HL-60/S4 treated with phorbol 12-myristate 13-acetate at 8.2 ng/mL for 4 days and 3 days (cell line): ENCODE data around the gene MIGA2.

Experiments
- in situ Hi-C: fragments of 300-500 bp; cut with MboI; formaldehyde crosslinking; loops from 2 replicates; pipeline ENCODE4 v1.15.0; 2022; ENCODE audit warnings: low sequenced_read_pairs

The MIGA2 gene

DNA sequence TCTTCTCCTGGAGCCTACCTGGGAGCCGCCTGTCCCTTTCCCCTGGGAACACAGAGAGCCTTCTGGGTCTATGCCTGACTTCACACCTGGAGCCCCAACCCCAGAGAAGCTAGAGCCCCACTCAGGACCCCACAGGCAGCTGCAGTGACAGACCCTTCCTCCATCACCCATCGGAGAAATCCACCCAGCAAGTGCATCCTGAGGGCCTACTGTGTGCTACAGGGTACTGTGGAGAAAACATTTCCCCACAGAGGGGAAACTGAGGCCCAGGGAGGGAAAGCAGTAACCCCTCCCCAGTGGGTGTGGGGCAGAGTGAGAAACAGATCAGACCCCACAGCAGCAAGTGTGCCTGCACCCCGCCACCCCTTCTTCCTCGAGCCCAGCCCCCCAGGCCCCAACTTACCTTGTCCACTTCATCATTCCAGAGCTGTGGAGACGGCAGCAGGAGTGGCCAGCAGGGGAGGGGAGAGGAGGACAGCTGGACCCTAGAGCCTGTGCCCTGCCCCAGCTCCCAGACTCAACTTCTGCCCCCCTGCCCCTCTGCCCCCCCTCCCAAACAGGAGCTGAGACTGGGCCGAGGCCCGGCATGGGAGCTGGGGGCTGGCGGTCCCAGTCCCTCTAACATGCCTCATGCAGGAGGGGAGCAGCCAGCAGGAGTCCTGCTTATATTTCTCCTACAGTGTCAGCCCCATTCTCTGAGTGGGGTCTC is 26.0 kb upstream of the MIGA2 start:
- in situ Hi-C loops: no loop called here

DNA sequence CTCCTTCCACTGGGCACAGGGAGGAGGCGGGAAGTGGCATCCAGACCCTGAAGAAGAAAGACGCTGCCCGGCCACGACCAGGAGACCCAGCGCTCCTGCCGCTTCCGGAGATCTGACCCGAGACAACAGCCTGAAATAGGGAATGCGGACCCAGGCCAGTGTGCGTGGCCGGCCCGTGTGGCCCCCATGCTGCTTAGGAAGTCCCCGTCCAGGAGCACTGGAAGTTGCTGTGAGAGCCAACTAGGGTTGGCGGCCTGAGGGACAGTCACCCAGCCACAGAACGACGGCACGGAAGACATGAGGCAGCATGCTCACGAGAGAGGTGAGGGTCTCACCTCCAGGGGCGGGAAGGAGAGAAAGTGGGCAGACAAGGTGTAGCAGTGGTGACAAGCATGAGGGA is 25.3 kb upstream of the MIGA2 start:
- in situ Hi-C loops: no loop called here

DNA sequence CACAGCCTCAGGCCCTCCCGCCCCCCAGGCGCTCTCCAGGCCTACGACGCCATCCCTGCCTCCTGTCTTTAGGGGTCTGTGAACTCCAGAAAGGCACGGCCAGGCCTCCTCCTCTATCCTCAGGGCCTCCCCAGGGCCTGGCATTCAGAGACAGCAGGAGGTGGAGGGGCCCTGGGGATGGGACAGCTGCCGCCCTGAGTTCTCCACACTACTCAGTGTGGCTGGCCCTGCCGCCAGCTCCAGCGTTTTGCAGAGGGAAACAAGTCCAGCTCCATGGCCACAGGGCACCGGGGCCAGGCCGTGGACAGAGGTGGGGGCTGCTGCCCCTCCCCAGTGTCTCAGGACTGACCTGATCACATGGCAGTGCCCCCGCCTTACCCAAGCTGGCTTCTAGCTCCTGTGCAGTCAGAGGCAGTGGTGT is 24.7 kb upstream of the MIGA2 start:
- in situ Hi-C loops: no loop called here

DNA sequence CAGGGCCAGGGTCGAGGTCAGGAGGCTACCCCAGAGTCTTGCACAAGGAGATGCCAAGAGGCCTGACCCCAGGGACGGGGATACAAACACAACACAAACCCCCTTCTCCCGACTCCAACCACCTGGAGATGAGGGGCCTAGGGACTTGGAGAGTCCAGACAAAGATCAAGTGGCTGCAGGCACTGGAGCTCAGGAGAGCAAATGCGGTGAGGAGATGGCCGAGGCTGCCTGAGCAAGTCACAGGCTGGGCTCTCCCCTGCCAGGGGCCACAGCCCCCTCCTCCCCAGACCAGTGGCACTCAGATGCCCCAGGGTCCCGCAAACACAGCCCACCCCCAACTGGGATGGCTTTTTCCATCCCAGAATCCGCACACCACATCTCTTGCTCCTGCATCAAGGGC is 24.1 kb upstream of the MIGA2 start:
- in situ Hi-C loops: no loop called here

DNA sequence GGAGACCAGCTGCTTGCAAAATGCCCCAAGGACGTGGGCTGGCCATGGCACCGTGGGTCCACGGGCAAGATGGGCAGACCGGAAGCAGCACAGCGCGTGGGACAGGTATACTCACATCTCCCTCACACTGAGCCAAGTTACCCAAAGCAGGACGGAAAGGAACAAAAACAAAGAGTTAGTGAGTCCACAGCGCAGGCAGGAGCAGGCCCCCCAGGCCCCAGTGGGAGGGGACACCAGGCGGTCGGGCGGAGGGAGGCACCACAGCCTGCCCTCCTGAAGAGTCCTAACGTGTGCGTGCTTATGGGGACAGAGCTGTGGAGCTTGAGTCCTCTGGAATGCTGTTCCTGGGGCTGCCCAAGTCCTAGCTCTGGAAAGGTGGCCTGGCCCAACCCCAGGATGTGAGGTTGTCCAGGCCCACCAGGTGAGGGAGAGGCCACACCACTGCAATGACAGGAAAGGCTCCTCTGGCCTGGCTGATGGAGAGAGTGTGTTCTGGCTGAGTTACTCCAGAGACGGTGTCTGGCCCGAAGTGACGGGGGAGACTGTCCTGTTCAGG is 23.5 kb upstream of the MIGA2 start:
- in situ Hi-C loops: no loop called here

DNA sequence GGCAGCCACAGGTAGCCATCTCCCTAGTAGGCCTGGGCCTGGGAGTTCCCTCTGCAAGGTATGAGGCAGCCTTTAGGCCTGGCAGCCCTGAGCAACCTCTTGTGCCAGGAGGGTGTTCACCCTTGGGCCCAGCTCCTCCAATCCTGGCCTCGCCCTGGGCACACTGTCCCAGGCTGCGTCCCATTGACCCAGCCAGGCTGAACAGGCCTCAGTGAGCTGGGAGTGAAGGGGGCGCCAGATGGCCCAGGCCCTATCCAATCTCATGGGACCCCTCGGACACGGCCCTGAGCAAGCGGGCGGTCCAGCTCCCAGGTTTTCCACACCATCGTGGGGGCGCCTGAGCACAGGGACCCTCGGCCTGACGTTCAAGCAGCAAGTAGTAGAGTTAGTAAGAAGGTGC is 22.8 kb upstream of the MIGA2 start:
- in situ Hi-C loops: no loop called here

DNA sequence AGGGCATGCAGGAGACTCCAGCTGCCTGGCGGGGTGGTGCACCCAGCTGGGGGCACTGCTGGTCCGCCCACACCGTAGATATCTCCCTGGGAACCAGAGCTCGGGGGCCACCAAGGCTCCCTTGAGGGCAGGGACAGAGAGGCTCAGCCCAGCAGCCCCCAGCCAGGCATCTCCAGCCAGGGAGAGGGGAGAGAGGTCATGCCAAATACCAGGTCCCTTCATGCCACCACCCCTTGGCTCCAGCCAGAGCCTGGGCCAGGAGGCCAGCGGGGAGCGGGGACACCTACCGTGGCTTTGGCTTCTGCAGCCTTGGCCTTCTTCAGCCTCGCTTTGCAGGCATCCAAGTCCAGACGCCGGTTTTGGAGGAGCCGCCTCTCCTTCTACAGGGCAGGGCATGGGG is 22.3 kb upstream of the MIGA2 start:
- in situ Hi-C loops: no loop called here

DNA sequence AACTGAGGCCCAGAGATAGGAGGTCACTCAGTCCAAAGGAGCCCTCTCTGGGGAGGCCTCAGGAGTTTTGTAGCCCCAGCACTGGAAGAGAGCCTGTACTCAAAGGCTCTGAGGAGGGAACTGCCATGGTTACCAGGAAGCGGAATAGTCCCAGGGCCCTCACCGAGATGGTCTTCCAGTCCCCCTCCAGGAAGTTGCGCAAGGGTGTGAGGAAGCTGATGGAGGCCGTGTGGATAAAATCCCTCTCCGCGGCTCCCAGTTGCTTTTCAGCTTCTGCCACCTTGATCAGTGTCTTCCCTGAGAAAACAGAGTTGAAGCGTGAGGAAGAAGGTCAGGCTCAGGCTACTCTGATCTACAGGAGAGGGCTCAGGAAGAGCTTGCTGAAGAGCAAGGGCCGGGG is 21.8 kb upstream of the MIGA2 start:
- in situ Hi-C loops: no loop called here

DNA sequence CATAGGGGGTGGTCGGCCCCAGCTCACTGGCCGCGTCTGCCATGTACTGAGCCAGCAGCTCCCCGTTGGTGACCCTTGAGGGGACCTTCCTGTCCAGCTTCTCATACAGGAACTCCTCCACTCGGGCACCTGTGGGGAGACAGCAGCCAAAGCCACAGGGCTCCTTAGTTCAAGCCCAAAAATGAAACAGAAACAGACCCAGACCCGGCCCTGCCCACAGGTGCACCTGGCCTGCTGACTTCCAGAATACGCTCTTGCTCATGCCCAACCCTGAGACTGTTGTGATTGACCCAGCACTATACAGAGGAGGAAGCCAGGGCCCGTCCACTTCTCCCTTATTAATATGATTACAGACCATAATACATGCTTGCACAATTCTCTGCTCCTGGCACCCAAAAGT is 15.3 kb upstream of the MIGA2 start:
- in situ Hi-C loops: no loop called here

DNA sequence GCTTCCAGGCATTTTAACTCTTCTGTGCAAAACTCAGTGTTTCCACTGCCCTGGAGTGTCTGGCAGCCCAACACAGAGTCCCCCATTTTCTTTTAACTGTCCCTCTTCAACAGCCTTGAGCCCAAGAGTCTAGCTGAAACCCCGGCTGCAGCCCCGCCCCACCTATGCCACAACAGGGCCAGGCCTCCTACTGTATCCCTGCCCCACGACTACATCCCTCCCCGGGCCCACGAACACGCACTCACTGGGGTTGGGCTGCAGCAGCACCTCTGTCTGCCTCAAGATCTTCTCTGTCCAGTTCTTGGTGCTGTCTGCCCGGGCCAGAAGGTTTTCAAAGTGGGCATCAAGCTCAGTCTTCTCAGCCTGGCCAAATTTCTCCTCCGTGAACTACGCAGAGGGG is 14.4 kb upstream of the MIGA2 start:
- in situ Hi-C loops: no loop called here

DNA sequence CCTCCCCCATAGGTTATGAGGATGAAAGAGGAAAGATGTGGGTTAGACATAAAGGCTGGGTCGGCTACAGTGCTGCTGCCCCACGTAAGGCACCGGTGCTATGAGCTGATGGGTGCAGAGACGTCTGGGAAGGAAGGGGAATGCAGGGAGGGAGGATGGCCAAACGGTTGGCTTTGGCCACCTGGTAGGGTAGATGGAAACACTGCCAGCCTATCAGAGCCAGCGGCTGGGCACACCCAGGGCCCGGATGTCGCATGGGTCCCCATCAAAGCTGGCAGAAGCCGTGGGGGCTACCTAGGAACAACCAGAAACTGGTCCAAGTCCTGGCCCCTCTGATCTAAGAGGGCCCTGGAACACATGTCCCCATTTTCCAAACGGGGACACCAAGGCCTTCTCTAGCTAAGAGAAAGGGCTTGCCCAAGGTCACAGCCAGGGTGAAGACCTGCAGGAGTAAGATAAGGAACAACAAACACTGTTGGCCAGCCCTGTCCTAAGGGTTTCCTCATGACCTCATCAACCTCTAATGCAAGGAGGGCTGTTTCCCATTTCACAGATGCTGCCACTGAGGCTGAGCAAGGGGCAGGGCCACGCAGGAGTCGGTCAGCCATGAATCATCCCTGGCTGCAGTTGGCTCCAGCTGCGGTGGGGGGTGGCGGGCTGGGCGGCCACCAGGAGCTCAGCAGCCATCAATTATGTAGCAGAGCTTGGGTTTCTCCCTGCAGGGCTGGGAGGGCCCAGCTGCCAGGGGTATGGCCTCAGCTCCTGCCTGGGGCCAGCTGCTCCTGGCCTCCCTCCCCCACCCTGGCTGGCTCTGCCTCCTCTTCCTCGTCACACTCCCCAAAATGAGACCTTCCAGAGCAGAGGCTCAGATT is 13.2 kb upstream of the MIGA2 start:
- in situ Hi-C loops: no loop called here

DNA sequence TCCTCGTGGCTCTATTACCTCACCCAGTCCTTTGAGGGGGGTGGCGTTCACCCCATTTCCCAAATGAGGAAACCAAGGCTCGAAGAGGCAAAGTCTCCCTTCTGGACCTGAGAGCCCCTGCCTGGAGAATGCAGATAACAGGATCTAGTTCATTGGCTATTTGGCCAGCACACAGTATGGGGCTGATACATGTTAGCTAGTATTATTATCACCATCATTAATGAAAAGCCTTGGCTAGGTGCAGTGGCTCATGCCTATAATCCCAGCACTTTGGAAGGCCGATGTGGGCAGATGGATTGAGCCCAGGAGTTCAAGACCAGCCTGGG is 12.6 kb upstream of the MIGA2 start:
- in situ Hi-C loops: no loop called here

DNA sequence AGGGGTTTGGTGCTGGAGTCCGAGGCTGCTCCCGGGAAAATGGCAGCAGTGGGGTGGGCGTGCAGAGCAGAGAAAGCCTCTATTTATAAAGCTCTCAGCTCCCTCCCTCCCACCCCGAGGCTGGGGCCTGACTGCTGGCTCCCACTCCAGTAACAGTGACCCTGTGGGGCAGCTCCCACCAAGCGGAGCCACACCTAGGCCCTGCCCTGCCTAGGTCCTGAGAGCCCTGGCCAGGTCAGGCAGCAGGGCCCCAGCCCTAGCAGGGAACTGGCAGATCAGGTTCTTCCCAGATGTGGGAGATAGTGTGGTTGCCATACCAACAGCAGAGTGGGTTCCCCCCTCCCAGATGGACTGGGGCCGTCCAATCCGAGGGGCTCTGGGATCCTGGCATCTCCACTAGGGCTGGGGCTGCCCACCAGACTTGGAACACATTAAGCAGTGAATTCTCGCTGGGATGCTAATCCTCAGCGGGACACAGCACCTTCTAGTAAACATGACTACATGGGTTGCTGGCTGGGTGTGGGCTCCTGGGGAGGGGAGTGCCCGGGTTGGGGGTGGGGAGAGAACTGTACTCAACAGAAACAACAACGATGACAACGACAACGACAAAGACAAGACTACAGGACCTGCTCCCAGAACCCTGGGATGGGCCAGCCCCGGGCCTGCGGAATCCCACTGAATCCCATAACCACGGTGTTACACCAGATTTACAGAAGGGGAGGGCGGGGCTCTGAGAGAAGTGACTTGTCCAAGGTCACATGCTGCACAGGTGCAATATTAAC is 9.8 kb upstream of the MIGA2 start:
- in situ Hi-C loops: no loop called here

DNA sequence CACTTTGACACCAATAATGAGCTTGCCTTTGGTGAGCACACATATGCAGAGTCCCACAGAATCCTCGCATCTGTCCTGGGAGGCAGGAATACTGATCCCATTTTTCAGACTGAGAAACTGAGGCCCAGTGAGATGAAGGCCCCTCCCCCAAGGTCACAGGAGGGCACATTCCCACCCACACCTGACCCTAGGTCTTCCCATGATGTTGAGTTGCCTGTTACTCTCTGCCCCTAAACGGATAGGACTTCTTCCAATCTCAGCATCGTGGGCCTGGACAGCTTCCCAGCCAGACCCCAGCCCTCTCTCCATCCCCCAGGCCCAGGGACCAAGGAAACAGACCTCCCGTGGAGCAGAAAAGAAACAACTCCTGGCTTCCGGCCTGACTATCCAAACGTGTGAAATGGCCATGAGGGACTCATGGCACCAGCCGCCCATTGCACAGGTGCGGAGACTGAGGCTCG is 9.2 kb upstream of the MIGA2 start:
- in situ Hi-C loops: no loop called here

DNA sequence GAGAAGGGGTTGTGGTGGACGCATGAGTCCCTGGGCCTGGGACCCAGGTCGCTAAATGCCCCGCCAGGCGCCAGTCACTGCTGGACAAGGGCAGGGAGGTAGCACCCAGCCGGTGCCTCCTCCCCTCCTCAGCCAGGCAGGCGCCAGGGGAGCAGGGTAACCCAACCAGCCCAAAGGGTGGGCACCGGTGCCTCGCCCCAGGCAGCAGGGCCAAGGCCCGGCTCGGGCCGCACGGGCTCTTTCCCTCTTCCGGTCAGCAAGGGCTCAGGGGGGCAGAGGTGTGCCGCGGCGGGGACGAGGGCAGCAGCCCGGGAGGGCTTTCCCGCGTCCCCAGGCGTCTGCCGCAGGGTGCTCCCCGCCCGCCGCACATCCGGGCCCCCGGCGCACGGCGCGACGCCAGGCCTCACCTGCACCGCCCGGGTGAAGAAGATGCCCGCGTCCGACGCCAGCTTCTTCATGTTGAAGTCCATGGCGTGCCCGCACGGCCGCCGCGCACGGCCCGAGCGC is 8.7 kb upstream of the MIGA2 start:
- in situ Hi-C loops: no loop called here

DNA sequence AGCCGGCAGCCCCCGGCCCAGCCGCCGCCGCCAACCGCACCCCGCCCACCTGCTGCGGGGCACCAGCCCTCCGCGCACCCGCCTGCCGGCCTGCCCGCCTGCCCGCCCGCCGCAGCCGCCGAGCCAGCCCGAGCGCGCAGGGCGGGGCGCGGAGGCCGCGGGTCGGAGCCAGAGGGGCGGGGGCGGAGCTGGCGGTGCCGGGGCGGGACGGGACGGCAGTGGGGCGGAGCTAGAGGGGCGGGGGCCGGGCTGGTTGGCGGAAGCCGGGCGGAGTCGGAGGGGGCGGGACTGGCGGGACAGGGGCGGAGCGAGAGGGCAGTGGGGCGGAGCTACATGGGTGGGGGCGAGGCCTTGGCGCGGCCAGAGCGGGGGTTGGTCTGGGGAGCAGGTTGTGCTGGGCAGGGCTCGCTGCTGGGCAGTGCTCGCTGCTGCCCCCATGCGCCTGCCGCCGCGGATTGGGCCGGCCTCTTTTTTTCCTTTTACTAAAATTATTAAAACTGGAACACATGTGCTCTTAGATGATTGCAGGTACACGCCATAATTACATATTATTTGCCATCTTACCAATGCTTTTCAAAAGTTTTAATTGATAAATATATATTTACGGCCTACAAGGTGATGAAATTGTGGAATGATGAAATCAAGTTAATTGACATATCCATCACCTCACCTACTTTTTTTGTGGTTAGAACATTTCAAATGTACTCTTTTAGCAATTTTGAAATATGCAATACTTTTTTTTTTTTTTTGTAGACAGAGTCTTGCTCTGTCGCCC is 8.0 kb upstream of the MIGA2 start, which contains the start of gene SH3GLB2:
Gene SH3GLB2 (minus strand): TSS at position 140 of the 775 bp plus-strand sequence. CDS start 177 bp downstream, outside the sequence.
- in situ Hi-C loops: no loop called here

DNA sequence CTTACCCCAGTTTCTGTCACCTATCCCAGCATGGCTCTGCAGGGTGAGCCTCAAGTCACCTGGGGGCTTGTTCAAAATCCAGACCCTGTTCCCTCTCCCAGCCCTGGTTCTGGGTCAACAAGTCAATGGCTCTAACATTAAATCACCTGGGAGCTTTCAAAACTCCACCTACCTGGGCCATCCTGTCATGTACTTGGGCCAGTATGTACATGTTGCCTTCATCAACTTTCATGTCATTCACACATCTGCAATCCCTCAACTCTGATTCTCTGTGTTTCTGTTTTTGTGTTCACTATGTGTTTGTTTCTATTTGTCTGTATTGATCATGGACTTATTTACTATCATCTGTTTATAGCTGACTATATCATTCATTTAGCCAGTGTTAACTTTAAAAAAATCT is 6.2 kb upstream of the MIGA2 start:
- in situ Hi-C loops: no loop called here

DNA sequence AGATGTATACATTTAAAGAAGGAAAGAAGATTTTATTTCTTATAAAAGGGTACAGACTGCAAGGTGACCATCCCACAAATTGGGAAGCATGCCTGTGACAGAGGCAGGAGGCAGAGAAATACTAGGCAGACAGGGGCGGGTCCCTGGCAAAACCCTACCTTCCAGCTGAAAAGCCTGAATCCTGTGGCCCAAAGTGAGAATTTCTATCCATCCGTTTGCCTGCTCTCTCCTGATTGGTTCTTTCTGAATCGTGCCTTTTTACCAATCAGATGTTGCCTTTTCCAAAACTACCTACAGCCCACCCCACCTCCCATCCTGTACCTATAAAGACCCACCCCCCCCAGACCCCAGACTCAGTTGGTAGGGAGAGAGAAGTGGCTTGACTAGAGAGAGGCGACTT is 4.9 kb upstream of the MIGA2 start:
- in situ Hi-C loops: no loop called here

DNA sequence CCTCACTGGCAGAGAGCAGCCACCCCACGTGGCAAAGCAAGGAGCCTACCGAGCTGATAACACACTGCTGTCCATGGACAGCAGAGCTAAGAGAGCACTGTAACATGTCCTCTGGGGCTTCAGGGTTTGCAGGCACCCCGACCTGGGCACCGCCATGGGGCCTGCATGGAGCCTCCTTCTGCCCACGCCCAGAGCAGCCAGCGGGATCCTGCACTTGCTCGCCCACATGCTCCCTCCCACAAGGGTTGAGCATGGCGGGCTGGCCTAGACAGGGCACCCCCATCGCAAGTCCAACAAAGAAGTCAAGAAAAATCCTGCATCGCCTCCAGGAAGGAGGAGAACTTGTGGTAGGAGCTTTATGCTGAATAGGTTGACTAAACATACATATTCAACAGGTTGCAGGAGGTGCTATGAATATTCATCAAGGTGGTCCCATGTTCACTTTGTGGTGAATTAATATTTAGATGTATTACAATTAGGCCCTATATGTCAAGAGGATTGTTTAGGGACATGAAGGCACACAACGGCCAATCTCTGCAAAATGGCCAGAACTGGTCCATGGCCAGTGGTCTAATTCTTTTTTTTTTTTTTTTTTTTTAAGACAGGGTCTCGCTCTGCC is 3.8 kb upstream of the MIGA2 start:
- in situ Hi-C loops: no loop called here

DNA sequence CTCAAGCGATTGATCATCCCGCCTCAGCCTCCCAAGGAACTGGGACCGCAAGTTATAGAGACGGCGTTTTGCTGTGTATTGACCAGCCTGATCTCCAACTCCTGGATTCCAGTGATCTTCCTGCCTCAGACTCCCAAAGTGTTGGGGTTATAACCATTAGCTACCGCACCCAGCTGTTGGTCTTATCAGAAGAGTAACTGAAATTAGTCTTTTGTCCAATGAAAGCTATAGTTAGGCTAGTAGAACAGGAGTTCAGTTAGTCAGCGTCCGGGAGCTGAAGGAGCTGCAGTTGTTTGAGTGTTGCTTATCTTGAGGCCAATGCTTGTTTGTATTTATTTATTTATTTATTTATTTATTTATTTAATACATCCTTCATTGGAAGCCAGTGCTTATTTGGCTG is 3.2 kb upstream of the MIGA2 start:
- in situ Hi-C loops: no loop called here
